Stimulated activated CD4-positive, alpha-beta T cell treated with anti-CD3 and anti-CD28 coated beads, Interleukin-12 subunit alpha, Interleukin-12 subunit beta, amount 100 ng/mL, for 48 hours (primary cell): ENCODE results near the gene FIG4.
"Not testable (repeated sequence)": the region's sequence is repeated elsewhere in the genome, so short reads cannot be mapped to it uniquely, and the experiment has no call there.

Experiments used
- DNase-seq, 3 donors: peaks; one replicate each; pipeline ENCODE4 v3.0.0-alpha.2; 2020; ENCODE audit warnings: low read depth in 2 of 3, low spot score in 1 of 3

FIG4 gene

DNA sequence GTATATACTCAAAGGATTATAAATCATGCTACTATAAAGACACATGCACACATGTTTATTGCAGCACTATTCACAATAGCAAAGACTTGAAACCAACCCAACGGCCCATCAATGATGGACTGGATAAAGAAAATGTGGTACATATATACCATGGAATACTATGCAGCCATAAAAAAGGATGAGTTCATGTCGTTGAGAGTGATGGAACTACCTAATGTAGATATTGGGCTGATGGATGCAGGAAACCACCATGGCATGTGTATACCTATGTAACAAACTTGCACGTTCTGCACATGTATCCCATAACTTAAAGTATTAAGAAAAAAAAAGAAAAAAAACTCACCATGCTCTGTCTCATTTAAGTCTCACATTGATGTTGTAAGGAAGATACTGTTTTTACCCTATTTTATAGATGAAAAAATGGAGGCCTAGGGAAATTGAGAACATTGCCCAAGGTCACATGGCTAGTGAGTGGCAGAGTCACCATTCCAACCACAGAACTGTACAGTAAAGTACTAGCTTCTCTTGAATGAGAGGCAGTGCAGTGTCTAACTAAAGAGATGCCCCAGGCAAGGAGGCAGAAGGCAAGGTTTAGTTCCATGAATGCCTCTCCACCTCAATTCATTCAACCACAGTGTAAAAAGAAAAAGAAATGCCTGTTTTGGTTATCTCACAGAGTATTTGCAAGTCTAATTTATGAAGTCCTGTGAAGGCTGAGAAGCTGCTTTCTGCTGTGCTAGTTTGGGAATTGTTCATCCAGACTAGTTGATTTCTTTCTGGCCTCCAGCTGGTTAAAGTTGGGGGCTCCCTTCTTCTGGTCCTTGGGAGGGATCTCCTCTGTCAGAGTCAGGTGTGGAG is 68.2 kb downstream of the FIG4 start:
- DNase-seq: no peak

DNA sequence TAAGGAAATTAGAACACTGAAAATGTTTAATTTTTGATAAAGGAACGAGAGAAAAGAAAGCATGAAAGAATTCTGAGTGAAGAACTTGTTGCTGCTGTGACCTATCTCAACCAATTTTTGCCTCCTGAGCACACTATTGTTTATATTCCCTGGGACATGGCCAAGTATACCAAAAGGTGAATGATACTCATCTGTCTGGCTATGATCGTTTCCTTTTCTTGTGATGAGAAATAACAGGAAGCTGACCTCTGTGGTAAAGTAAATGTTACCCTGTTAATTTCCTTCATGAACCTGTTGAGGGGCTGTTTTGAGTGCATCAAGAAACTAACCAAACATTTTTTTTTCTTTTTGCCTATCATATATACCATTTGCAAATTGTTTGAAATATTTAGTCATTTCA is 69.1 kb downstream of the FIG4 start:
- no peak for DNase-seq

DNA sequence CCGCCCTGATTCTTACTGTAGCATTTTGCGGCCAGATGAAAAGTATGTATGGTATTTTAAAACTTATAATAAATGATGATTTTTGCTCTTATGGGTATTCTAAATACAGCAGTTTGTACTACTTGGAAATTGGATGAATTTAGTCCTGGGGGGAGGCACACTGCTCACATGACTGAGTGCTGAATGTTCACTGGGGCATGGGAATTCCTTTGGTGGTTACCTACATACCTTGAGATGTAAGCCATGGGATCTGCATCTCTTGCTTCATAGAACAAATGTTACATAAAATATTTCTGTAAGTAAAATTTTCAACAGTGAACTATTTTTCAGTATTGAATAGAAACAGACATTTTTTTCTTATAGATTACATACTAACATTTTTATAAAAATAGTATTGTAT is 71.1 kb downstream of the FIG4 start:
- DNase-seq: no peak

DNA sequence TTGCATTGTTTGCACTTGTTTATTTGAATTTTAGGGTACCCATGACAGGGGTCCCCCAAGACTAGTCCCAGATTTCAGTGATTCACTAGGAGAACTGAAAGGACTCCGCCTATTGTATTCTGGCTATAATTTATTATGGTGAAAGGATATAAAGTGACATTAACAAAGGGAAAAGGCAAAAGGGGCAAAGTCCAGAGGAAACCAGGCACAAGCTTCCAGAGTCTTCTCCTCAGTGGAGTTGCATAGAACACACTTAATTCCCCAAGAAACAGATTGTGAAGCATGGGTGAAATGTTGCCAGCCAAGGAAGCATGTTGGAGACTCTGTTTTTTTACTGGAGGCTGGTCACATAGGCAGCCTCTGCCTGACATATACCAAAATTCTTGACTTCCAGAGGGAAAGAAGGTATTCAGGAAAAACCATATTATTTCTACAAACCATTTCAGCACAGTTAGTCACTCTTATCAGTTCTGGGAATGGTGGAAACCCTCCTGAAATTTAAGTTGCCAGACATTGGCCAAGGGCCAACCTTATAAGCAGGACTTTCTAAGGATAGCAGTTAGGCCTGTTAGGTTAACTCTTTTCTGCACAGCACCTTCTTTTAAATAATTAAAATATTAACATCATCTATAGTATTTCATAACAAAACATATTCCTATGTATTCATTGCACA is 71.8 kb downstream of the FIG4 start:
- no peak for DNase-seq

DNA sequence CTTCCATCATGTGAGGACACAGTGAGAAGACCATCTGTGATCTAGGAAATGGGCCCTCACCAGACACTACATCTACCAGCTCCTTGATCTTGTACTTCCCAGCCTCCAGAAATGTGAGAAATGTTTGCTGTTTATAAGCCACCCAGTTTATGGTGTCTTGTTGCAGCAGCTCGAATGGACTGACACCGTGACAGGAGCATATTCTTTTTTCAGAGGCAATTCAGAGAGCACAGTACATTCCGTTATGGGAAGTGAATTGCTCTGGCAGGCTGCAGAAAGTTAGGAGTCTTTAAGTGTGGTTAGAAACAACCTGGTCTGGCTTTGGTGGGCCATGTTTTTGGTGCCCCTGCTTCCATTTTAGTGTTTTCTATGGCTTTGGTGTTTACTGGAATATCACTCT is 75.1 kb downstream of the FIG4 start:
- DNase-seq: no peak

DNA sequence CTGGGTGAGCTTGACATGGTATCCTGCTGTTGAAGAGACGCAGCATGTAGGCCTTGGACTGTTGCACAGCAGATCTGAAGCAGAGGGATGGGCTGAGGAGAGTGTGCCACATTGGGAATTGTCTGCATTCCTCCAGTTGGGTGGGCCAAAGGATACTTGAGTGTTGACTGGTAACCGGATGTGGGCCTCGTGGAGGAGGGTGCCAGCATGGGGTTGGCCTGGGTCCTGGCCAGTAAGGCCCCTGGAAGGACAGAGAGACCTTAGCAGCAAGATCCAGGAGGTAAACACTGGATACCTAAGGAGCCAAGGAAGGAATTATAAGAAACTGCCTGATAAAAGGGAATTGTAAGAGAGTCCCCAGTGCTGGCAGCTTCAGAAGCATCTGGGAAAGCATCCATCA is 76.9 kb downstream of the FIG4 start:
- no peak for DNase-seq

DNA sequence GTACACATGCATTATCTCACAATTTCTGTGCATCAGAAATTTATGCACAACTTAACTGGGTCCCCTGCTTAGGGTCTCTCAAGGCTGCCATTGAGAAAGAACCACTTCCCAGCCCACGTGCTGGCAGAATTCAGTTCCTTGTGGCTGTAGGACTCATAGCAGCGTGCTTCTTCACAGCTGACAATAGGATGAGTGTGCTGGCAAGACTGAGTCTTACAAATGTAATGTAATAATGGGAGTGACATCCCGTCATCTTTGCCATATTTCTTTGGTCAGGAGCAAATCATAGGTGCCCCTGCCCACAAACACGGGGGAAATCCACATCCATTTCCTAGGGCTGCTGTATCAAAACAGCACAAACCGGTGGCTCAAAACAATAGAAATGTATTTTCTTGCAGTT is 77.4 kb downstream of the FIG4 start:
- DNase-seq: no peak

DNA sequence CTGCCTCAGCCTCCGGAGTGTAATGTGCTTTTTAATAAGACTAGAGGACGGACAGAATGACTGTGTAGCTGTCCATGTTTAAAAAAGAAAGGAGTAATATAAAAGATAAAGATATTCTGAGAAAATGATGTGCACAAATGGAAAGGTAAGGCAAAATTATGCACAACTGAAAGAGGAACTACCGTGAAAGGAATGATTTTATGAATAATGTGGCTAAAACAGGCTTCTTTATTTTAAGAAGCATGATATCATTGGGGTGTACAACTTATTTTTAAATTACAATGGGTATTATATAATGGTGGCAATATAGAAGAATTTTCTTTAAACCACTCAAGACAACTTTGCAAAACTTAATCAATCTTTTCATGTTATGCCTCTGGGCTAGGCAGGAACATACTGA is 78.1 kb downstream of the FIG4 start:
- no peak for DNase-seq

DNA sequence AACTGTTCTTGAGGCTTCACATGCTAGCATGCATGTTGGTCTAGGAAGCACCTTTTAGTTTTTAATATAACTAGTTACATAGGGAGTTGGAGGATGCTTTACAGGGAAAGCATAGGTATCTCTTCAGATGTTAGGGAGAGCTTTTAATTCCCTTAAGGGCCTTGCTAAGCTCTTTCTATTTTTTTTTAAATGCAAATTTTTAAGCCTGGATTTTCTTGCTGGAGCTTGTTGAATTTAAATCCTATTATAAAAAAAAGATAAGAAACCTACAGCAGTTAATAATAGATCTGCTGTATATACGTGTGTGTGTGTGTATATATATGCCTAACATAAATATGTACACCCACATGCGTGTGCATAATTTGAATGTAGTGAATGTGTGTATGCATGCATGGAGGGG is 79.0 kb downstream of the FIG4 start:
- DNase-seq: no peak

DNA sequence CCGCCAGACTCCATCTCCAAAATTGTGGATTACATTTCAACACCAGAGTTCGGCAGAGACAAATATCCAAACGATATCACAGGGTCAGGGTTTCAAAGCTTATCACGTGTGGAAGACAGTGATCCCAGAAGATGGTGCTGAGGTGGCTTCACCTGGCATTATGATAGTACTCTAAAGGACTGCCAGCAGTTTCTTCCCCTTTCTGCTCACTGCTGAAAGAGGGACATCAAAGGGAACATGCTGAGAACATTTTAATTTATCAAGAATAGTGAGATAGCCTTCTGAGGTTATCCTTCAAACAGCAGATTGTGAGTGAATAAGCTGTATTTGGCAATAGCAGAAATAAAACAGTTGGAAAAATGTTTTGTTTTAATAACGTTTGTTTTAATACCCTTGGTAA is 79.7 kb downstream of the FIG4 start:
- DNase-seq: no peak

DNA sequence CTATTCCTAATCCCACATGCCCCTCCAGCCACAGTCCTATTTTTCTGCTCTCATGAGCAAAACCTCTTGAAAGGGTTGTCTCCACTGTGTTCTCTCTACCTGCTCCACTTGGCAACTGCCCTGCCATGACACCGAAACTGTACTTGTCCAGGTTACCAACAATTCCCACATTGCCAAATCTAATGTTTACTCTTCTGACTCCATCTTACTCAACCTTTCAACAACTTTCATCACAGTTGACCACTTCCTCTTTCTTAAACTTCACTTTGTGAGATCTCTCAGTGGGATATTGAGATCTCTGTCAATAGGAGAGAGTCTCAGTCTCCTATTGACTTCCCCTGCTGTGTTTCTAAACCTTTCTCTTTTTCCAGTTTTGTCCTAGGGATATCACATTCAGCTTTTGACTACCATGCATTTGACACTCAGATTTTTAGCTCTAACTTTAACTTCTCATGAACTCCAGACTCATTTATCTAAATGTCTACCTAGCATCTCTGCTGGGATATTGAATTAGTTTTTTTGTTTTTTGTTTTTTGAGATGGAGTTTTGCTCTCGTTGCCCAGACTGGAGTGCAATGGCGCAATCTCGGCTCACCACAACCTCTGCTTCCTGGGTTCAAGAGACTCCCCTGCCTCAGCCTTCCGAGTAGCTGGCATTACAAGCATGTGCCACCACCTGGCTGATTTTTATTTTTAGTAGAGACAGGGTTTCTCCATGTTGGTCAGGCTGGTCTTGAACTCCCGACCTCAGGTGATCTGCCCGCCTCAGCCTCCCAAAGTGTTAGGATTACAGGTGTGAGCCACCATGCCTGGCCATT is 81.1 kb downstream of the FIG4 start:
- not testable (repeated sequence) for DNase-seq

DNA sequence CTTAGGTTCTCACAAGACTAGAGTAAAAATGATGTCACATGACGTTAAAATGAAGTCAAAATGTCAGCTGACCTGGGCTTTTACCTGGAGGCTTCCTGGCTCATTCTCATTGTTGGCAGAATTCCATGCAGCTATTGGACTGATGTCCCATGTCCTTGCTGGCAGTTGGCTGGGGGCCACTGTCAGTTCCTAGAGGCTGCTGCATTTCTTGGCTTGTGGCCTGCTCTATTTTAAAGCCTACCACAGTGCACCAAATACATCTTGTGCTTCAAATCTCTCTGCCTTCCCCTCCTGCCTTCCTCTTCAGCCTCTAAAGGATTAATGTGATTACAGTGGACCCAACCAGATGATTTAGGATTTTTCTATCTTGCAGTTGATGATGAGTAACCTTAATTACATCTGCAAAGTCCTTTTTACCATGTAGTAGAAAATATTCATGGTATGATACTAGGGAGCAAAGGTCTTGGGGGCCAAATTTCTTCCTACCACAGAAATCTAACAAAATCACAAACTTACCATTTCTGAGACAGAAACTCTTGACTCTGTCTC is 81.9 kb downstream of the FIG4 start:
- no peak for DNase-seq

DNA sequence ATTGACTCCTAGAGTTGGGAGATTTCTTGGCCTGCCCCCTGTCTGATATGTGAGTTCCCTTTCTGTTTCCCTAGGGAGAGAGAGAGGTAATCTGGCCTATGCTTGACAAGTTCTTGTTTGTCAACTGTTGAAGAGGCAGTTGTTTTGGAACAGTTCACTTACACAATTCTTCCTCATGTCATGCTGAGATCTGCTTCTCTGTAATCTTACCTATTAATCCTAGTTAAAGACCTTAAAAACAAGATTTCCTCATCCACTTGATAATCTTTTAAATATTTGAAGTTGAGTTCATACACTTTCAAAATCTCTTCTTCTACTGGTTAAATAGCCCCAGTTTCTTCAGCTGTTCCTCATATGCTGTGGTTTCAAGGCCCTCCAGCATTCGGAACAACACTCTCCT is 89.9 kb downstream of the FIG4 start:
- DNase-seq: no peak

DNA sequence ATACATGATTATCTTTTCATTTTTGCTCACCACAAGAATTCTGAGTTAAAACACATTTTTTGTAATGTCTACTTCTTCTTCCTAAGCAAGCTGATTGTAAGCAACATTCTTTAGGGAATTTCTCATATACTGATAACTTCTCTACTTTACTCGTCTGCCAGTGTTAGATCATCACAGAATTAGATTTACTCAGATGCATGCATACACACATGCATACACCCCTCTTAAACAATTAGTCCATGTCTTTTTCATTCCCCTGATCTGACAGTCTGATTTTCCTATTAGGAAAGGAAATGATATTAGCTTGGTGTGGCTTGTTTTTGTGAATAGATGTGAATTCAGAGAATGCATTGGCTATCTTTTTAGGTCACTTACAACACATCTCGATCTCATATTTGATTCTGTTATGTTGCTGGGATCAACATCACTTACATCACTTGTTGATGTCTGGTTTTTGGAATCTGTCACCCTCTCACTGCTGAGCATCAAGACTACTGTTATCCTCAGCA is 91.4 kb downstream of the FIG4 start:
- no peak for DNase-seq

DNA sequence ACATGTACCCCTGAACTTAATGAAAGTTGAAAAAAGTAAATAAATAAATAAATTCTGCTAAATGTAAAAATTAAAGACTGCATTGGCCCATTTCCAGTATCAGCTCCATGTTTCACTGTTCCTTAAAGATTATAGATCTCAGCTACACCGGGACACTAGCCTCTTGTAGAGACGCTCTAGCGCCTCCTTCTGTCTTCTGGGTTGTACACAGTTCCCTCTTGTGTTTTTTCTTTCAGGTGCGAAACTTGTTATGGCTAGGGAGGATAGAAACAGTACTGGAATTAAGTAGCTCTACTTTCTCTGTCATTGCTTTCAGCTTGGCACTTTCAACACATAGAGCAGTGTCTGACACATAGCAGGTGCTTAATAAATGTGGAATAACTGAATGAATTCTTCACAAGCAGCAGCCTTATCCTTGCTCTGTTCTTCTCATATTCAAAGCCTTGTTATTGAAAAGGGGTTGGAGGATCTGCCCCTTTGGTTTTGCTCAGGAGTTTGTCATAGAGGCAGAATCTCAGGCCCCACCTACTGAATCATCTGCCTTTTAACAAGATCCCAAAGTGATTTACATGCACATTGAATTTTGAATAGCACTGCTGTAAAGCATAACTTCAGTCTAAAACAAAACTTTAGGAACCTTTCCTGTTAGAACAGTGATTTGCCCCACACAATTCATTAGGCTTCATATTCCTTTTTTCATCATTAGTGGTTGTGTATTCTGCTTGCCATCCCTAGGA is 92.3 kb downstream of the FIG4 start:
- no peak for DNase-seq

DNA sequence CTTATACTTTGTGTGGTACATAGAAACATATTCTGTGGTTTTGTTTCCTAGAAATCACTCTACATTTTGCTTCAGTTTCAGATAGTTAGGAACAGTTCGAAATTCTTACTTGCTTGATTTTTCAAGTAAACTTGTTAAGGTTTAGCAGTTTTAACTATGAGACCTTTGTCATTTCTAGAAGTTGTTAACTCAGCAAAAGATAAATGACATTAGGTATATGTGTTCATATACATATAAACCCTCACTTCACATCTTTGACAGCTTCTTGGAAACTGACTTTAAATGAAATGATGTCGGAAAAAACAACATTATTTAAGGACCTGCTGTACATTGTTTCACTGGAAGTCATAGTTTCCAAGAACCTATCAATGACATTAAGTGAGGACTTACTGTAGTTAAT is 96.2 kb downstream of the FIG4 start:
- no peak for DNase-seq

DNA sequence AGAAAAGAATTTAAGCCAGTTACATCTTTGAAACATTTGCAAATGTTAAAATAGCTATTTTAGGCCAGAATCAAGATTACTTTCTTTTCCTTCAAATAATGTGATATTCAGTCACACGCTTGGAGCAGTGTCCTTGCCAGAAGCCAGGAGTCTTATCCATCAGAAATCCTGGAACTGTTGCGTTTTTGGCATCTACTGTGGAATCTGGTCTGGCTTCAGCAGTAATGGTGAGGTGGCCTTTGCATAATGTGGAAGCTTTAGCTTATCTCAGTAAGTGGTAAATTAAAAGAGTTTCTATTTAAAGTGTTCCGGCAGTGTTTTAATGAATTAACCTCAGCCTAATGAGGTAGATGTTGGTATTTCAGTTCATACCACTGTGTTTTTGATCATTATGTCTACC is 97.6 kb downstream of the FIG4 start:
- DNase-seq: no peak

DNA sequence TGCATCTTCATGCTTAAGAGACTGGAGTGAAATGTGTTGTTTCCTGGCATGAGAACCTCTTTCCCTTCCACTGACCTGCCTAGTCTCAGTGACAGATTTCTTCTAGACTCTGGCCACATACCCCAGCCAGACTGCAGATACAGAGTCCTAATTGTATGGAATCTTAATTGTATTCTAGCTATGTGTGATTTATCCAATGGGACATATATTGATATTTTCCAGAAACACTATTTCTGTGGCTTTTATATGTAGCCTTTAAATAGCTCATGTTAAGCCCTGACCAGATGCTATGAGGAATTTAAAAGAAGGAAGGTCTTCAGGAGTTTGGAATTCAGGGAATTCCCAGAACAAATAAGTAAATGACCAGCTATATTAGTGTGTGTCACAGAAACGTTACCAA is 99.0 kb downstream of the FIG4 start:
- DNase-seq: no peak

DNA sequence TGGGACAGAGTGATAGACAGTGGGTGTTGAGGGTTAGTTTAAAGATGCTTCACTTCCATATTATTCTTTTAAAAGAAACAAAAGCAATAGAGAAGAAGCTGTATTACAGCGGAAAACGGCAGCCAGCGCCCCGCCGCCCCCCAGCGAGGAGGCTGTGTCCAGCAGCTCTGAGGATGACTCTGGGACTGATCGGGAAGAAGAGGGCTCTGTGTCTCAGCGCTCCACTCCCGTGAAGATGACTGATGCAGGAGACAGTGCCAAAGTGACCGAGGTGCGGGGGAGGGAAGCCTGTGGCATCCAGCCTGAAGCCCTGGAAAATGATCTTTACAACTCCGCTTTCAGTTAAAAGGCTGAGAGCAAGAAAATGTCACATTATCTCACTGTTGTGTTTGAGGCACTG is 100.2 kb downstream of the FIG4 start:
- DNase-seq: no peak

DNA sequence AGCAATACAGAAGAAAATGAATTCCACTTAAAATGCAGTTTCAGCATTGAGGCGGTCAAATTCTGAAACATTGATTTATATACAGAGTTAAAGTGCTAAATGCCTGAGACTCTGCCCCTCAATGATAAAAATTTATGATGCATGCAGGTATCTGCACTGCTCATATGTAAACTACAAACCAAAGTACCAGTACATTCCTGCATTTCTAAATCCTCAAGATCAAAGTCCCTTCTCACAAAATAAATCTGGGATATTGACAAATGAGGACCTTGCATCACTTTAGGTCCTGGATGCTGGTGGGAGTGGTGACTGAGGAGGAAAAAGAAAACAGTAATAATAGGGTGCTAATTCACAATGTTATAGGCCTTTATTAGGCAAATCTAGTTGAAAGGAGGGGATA is 101.9 kb downstream of the FIG4 start:
- no peak for DNase-seq

DNA sequence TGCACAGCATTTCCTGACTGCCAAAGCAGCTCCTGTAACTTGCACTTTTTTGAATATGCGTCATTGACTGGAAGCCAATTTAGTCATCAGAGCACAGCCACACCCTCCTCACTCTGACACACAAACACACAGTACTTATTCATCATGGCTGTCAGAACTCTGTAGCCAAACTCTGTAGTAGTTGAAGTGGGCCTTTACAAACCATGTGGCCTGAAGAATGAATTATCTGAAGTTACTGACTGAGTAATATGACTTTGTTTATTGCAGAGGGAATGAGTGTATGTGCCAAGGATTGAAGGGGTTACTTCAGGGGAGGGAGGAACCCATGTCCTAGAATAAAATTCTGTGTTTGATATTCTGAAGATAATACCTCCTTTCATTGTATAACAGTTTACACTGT is 102.7 kb downstream of the FIG4 start:
- DNase-seq: no peak
